ENCODE data around the gene PLEKHD1.
A peak's percentile ranks its signal among the peaks of the same experiment; 100 is the strongest.
"Not testable (repeated sequence)": the region's sequence is repeated elsewhere in the genome, so short reads cannot be mapped to it uniquely, and the experiment has no call there.

Gene PLEKHD1

GRCh38 chr14:69484444-69485314 lies at the start of gene PLEKHD1:
Gene PLEKHD1, plus strand, starts transcription at chr14:69484728. Its CDS starts 238 bp downstream, at chr14:69484966.
- no peak for DNase-seq (ENCODE audit: low read depth in 2 of 2)

- DNase-seq (ENCODE audit: low read depth in 2 of 2): no peak
These were observed 44.8 kb upstream of the PLEKHD1 start for GRCh38 chr14:69439521-69440270.

GRCh38 chr14:69441948-69442347 lies 42.6 kb upstream of the PLEKHD1 start:
- no peak for DNase-seq (ENCODE audit: low read depth in 2 of 2)

- DNase-seq (ENCODE audit: low read depth in 2 of 2): no peak
These were observed 41.2 kb upstream of the PLEKHD1 start for GRCh38 chr14:69443296-69443805.

GRCh38 chr14:69449216-69449615 lies 35.3 kb upstream of the PLEKHD1 start:
- no peak for DNase-seq (ENCODE audit: low read depth in 2 of 2)

- no peak for DNase-seq (ENCODE audit: low read depth in 2 of 2)
These were observed 32.6 kb upstream of the PLEKHD1 start for GRCh38 chr14:69451941-69452340.

- DNase-seq (ENCODE audit: low read depth in 2 of 2): no peak
These were observed 26.2 kb upstream of the PLEKHD1 start for GRCh38 chr14:69458350-69458749.

GRCh38 chr14:69459122-69459521 lies 25.4 kb upstream of the PLEKHD1 start:
- DNase-seq (ENCODE audit: low read depth in 2 of 2): no peak

- DNase-seq (ENCODE audit: low read depth in 2 of 2): peak; percentile 25 to 40
These were observed 24.3 kb upstream of the PLEKHD1 start for GRCh38 chr14:69460093-69460701.

- DNase-seq (ENCODE audit: low read depth in 2 of 2): no peak
These were observed 20.1 kb upstream of the PLEKHD1 start for GRCh38 chr14:69464379-69464778.

- DNase-seq (ENCODE audit: low read depth in 2 of 2): no peak
These were observed 19.7 kb upstream of the PLEKHD1 start for GRCh38 chr14:69464829-69465228.

- DNase-seq (ENCODE audit: low read depth in 2 of 2): no peak
These were observed 15.6 kb upstream of the PLEKHD1 start for GRCh38 chr14:69468949-69469348.

GRCh38 chr14:69471436-69471835 lies 13.1 kb upstream of the PLEKHD1 start:
- no peak for DNase-seq (ENCODE audit: low read depth in 2 of 2)

- no peak for DNase-seq (ENCODE audit: low read depth in 2 of 2)
These were observed 12.6 kb upstream of the PLEKHD1 start for GRCh38 chr14:69471916-69472315.

- no peak for DNase-seq (ENCODE audit: low read depth in 2 of 2)
These were observed 11.3 kb upstream of the PLEKHD1 start for GRCh38 chr14:69473260-69473659.

GRCh38 chr14:69473946-69474345 lies 10.6 kb upstream of the PLEKHD1 start:
- DNase-seq (ENCODE audit: low read depth in 2 of 2): no peak

- no peak for DNase-seq (ENCODE audit: low read depth in 2 of 2)
These were observed 9.2 kb upstream of the PLEKHD1 start for GRCh38 chr14:69475194-69475818.

GRCh38 chr14:69476824-69477450 lies 7.6 kb upstream of the PLEKHD1 start:
- not testable (repeated sequence) for DNase-seq (ENCODE audit: low read depth in 2 of 2)

GRCh38 chr14:69478055-69478454 lies 6.5 kb upstream of the PLEKHD1 start:
- DNase-seq (ENCODE audit: low read depth in 2 of 2): not testable (repeated sequence)

GRCh38 chr14:69479696-69480095 lies 4.8 kb upstream of the PLEKHD1 start:
- DNase-seq (ENCODE audit: low read depth in 2 of 2): no peak

- DNase-seq (ENCODE audit: low read depth in 2 of 2): no peak
These were observed 4.4 kb upstream of the PLEKHD1 start for GRCh38 chr14:69480136-69480535.

All from activated CD4-positive, alpha-beta T cell treated with anti-CD3 and anti-CD28 coated beads for 24 hours (primary cell).